ENCODE results near the gene KCNQ1.

The KCNQ1 gene

GRCh38 chr11:2713094-2713493, 268.3 kb downstream of the KCNQ1 start:
- H3K27ac ChIP-seq, result no peak overlapping the region
- TF ChIP-seq CTCF (conservative IDR thresholded peaks at IDR 0.05), result no peak

GRCh38 chr11:2713661-2714462, 269.1 kb downstream of the KCNQ1 start:
- H3K27ac ChIP-seq, result no peak overlapping the region
- no peak for TF ChIP-seq CTCF (conservative IDR thresholded peaks at IDR 0.05)

GRCh38 chr11:2714463-2714800, 269.6 kb downstream of the KCNQ1 start:
- TF ChIP-seq CTCF (conservative IDR thresholded peaks at IDR 0.05), result no peak
- H3K27ac ChIP-seq, result no peak overlapping the region

- TF ChIP-seq CTCF (conservative IDR thresholded peaks at IDR 0.05), result no peak
- H3K27ac ChIP-seq, result no peak overlapping the region
Observed at GRCh38 chr11:2714871-2715270, 270.1 kb downstream of the KCNQ1 start.

GRCh38 chr11:2715716-2716350, 271.0 kb downstream of the KCNQ1 start:
- H3K27ac ChIP-seq, result no peak overlapping the region
- no peak for TF ChIP-seq CTCF (conservative IDR thresholded peaks at IDR 0.05)

GRCh38 chr11:2716376-2717095, 271.7 kb downstream of the KCNQ1 start:
- no peak for TF ChIP-seq CTCF (conservative IDR thresholded peaks at IDR 0.05)

GRCh38 chr11:2717561-2718325, 272.9 kb downstream of the KCNQ1 start:
- no peak overlapping the region for H3K27ac ChIP-seq
- no peak for TF ChIP-seq CTCF (conservative IDR thresholded peaks at IDR 0.05)

More at GRCh38 chr11:2716376-2717095, 271.7 kb downstream of the KCNQ1 start:
- no peak overlapping the region for H3K27ac ChIP-seq

Measured in VCaP (cell line).